Mucosa of gallbladder (tissue), 1 donor: Measurements from ENCODE around the gene YIF1B. TPM values are rescaled to one million over a fixed set of nuclear protein-coding genes. Genes with fewer than 3 reads are reported as not detected.
A peak's percentile ranks its signal among the peaks of the same experiment; 100 is the strongest.
"Not testable (repeated sequence)": the region's sequence is repeated elsewhere in the genome, so short reads cannot be mapped to it uniquely, and the experiment has no call there.

Experiments used
- DNase-seq: peaks from one replicate; pipeline ENCODE4 v3.0.0-alpha.2; 2020; ENCODE audit warnings: low spot score
- total RNA-seq: library from RNA; stranded (reverse); gene quantifications from one replicate; pipeline ENCODE4 v1.2.1, GENCODE V29; 2021
- donor health status: DM: no; HTN: no; CAD: no.

The YIF1B gene
- total RNA-seq, 1 donor from 2014 or later = 31.6 TPM

DNA sequence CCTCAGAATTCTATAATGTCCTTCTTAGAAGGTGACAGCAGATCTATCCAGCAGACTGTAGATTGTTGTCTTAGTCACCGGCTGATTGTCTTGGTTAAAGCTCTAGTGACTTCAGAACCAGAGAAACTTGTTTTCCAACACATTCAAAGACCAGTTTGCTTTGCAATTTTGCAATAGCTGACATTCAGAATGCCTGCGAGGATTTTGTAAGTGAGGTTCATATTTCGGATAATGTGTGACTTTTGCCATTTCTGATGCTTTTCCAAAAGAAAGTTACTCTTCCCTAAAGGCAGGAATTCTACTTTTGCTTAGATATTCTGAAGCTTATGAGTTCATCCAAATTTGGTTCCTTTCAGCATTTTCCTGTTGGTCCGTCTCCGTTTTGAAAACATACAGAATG, 38.2 kb downstream of the YIF1B start:
- DNase-seq = no peak

DNA sequence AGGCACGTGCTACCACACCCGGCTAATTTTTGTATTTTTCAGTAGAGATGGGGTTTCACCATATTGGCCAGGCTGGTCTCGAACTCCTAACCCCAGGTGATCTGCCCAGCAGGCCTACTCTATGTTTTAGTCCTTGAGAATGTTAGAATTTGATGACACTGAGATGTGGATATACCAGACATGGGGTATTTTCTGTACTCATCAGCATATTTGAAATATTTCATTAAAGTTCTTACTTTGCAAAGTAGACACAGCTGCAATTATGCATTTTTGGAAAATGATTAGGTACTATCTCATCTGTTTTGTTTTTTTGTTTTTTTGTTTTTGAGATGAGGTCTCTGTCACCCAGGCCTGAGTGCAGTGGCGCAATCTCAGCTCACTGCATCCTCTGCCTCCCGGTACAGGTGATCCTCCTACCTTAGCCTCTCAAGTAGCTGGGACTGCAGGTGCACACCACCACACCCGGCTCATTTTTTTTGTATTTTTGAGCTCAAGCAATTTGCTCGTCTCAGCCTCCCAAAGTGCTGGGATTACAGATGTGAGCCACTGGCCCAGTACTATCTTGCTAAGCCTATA, 38.7 kb downstream of the YIF1B start:
- DNase-seq = no peak

DNA sequence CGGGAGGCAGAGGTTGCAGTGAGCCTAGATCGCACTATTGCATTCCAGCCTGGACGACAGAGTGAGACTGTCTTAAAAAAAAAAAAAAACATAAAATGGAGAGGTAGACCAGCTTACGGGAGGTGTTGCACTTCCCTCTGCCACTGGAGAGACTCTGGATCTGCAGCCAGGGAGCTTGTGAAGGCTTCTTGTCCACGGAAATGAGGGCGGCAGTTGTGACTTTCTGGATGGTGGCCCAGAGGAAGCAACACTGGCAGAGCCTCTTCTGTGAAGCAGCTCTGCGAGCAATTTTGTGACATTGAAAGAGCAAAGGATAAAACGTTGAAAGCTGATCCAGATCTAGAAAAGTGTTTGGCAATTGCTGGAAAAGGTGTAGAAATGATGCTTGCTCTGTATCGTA, 41.0 kb downstream of the YIF1B start:
- no peak for DNase-seq

DNA sequence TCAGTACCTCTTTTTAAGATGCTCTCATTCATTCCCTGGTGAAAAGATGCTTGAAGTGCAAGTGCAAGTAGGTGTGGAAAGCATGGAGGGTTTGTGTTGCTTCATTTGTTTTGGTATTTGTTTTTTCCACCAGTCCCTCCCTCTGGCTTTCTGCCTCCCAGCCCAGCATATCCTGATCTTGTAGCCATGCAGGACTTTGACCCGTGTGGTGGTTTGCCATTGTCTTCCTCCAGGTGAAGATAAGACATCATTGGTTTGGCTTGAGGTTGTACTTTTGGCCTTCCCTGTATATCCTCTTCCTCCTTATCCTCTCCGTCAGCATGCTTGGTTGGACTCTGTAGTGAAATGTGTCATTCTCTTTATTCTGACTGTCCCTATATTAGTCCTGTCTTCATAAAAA, 42.2 kb downstream of the YIF1B start:
- DNase-seq = peak; percentile 88

DNA sequence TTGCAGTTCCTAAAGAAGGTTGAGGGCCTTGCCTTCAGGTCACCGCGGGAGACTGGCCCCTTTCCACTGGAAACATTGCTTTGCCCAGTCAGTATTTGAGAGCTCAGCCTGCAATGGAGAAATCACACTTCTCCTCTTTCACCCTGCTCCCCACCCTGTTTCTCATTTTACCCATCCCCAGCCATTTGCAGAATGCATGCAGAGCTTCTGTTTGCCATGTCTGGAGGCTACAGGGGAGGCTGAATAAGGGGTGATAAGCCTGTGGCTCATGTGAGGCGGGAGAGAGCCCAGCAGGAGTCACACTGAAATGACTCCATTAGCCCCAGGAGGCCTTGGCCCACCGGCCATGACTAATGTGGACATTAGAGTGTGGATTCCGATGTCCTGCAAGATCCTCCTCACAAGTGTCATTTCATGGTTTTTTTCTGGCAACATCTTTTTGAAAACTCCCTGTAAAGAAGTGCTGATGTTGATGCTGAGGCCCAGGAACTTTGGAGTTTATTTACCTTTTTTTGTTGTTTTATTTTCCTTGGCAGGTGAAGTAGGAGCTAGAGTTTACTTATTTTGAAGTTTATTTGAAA, 45.1 kb downstream of the YIF1B start:
- no peak for DNase-seq

DNA sequence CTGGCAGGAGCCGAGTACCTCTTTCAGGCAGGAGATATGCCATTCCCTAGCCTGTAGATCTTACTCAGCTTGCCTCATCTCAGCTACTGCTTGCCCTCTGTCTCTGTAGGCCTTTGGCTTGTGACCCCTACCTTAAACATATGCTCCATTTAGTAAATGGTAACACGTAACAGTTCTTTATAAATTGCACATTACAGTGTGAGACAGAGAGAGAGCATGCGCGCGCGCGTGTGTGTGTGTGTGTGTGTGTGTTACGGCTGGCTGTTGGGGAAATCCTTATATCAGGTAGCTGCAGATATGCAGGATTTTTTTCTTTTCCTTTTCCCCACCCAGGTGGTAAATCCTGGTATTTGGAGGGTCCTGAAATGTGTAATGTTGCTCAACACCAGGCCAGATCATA, 47.2 kb downstream of the YIF1B start:
- no peak for DNase-seq

DNA sequence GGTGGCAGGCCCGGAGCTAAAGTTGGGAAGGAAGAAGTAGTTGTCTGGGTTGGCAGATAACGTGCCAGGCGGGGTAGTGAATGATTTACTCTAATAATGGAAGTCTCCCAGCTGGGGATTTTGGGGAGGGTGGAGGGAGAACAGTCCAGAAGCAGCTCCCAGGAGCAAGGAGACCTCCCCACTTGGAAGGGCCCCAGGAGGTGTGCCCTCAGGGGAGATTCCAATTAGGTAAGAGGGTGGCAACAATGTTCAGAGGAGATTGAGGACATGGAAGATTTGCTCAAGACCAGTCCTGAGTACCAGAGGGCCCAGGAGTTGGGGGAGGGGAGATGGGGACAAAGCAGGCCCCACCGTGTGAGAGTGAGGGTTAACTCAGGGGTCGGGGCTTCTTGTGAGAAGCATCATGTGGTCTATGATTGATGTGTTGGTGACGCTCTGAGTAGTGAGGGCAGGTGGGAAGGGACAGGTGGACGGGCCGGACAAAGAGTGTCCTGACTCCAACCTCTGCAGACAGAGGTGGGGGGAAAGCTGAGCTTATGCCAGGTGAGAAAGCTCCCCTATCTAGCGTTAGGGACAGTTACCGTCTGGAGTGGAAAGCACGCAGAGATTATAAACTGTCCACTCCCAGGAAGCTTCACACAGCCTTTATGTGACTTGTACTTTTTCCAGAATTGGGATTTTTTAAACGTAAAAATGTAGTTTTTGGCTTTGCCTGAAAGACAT, 47.8 kb downstream of the YIF1B start:
- DNase-seq = no peak

DNA sequence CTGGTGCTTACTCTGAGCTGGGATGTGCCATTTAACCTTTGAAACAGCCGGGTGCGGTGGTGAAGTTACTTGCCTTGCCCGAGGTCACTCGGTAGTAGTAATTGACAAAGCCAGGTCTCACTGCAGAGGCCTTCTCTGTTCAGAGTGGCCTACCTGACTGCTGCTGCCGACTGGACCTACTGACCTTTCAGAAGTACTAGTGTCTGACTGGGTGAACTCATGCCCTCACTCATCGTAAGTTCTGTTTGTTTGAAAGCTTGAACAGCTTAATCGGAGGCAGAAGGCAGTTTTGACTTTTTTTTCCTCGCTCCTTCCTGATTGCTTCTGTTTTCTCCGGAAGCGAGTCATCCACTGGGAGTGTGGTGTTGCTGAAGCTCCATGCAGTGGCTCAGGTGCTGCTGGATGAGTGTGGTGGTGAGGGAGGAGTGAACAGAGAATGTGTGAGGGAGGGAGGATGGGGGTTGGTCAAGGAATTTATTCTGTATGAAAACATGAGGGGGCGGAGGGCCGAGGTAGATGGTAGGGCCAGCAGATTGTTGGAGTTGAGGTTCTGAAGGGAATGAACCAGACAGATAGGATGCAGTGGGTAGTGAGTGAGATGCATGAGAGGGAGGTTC, 48.7 kb downstream of the YIF1B start:
- DNase-seq = no peak

DNA sequence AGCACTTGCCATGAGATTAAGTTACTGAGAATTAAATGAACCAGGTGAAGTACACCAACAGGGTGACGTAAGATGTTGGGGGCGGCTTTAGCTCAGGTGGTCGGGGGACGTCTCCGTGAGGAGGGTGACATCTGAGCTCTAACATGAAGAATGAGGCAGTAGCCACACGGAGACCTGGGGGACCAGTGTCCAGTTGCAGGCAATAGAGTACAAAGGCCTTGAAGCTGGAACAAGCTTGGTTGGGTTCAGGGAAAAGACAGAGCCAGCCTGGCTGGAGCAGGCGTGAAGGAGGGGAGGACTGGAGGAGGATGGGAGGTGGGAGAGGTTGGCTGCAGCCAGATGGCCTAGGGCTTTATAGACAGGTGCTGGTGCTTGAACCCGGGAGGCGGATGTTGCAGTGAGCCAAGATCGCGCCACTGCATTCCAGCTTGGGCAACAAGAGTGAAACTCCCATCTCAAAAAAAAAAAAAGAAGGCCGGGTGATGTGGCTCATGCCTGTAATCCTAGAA, 49.8 kb downstream of the YIF1B start:
- no peak for DNase-seq

DNA sequence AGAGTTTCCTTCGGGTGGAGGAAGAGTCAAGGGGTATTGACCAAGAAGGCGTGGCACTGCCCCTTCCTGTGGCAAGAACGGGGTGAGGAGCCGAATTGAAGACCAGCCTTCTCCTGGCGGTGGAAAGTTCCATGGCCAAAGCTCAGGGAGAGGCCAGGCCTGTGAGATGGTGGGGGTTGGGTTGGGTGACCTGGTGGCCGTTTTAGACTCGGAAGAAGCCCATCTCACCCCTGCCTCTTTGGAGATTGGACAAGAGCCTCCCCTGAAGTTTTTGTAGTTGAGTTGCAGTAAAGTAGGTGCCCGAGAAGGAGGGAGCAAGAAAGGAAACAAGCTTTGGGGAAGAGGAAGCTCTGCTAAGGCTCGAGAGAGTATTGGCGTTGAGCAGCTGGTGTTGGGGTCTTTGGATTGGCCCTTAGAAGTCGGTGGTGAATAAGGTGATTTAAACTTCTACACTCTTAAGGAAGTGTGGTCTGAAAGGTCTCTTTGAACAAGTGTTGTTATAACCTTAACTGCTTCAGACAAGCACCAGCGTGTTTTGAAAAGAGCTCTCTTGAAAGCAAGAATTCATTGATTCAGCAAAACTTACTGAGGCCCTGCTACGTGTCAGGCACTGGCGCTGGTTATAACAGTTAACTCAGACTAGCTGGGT, 50.4 kb downstream of the YIF1B start:
- DNase-seq = no peak

DNA sequence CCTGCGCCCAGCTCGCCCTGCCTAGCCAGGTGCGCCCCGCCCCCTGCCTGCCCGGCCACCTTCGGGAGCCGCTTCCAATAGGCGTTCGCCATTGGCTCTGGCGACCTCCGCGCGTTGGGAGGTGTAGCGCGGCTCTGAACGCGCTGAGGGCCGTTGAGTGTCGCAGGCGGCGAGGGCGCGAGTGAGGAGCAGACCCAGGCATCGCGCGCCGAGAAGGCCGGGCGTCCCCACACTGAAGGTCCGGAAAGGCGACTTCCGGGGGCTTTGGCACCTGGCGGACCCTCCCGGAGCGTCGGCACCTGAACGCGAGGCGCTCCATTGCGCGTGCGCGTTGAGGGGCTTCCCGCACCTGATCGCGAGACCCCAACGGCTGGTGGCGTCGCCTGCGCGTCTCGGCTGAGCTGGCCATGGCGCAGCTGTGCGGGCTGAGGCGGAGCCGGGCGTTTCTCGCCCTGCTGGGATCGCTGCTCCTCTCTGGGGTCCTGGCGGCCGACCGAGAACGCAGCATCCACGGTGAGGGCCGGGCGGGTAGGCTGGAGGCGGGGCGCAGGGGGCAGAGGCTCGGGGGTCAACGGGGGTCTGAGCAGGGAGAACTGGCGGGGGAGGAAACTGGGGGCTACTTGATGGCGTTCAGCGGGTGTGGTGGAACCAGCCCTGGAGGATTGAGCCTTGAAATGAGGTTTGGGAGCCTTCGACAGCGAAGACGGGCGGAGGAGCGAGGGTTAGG, 51.1 kb downstream of the YIF1B start, which contains the start of gene SPINT2:
SPINT2 (plus strand) TSS at position 88 of the 727 bp plus-strand sequence; CDS start at position 408, 320 bp downstream.
- no peak for DNase-seq

DNA sequence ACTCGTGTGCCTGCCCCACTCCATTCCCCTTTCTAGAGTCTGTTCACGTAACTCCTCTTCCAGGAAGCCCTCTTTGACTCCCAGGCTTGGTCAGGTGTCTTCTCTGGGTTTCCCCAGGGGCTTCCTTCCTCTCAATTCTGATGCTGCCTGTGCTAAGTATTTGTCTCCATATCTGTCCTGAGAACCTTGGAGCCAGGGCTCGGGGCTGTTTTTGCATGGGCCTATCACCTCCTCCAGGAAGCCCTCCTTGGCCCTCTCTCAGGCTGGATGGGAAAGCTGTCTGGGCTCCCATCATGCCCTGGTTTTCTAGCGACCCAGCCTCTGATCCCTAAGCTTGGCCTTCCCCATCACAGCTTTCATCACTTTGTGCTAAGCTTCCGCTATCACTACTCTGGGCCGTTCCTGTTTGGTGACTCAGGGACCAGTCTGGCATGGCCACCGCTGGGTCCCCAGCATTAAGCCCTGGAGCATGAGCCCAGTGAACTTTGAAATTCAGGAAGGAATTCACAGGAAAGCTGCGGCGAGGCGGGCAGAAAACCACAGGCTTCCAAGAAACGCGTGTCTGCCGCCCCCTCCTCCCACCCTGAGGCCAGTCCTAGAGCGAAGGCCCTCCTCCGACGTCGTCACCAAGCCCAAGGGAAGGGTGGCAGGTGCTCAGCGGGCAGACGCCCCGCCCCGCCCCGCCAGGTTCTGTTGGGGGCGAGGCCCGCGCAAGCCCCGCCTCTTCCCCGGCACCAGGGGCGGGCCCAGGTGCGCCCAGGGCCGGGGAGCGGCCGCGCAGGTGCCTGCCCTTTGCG, 51.9 kb downstream of the YIF1B start:
- DNase-seq = peak; percentile 91

DNA sequence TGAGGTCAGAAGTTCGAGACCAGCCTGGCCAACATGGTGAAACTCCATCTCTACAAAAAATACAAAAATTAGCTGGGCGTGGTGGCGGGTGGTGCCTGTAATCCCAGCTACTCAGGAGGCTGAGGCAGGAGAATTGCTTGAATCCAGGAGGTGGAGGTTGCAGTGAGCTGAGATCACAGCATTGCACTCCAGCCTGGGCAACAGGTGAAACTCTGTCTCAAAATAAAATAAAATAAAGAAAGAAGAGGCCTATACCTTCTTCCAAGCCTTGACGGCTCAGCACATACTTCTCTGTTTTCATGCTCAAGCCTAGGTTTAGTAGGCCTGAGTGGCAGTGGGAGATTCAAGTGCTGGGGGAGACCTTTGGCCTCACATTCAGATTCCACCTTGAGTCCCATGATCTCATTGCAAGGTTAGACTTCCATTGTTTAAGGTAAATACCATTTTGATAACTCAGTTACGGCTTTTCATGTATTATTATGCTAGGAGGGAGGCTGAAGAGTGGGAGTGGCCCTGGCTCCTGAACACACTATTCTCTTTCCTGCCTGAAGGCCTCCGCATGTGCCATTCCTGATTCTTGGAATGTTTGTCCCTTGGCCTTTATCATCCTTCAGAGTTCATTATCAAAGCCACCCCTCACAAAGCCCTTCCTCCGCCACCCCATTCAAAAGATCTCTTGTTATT, 53.0 kb downstream of the YIF1B start:
- DNase-seq = no peak

DNA sequence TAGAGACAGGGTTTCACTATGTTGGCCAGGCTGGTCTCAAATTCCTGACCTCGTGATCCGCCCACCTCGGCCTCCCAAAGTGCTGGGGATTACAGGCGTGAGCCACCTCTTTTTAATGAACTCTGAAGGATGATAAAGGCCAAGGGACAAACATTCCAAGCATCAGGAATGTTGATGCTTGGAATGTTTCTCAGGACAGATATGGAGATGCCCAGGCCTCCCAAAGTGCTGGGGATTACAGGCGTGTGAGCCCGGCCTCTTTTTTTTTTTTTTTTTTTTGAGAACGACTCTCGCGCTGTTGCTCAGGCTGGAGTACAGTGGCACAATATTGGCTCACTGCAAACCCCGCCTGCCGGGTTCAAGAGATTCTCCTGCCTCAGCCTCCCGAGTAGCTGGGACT, 53.8 kb downstream of the YIF1B start:
- not testable (repeated sequence) for DNase-seq

DNA sequence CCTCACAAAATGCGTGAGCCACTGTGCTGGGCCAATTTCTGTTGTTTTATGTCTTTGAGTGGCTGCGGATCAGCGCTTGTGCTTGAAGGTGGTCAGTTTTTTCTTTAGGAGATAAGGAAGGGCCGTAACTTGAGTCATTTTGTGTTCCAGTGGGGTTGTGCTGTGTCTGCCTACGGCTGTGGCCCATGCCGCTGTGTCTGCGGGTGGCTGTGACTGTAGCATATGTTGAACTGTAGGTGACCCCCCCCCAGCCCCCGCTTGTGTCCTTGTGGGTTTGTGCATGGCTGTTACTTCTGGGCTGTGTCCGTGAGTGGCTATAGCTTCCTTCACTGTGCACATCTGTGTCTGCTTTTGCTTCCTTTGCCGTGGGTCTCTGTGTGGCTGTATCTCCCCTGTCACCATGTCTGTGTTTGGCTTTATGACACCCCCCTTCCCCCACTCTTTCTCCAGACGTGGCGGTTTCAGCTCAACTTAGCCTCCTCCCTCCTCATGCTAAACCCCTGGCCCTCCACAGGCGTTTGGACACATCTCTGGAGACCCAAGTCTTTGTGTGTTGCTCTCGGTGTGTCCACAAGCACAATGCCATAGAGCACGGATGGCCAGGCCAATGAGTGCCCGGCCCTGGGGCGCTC, 60.2 kb downstream of the YIF1B start:
- no peak for DNase-seq

DNA sequence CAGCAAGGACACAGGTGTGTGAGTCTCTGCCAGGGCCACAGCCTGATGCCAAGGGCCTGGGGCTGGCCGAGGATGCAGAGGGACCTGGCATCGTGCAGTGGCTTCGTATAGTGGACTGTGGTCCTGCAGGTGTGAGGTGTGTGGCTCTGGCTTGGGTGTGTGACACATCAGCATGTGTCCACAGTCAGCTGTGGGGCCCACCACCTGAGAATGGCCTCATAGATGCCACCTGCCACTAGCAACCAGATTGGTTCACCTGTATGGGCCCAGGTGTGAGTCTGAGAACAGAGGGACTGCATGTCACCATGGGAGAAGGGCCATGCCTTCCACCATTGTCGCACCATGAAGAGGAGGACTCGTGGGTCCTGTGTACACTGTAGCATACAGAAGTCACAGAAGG, 62.0 kb downstream of the YIF1B start:
- DNase-seq = no peak
